ENCODE measurements around the gene SKIDA1. TPM values are rescaled to one million over a fixed set of nuclear protein-coding genes. Genes with fewer than 3 reads are reported as not detected.
"Not testable (repeated sequence)": the region's sequence is repeated elsewhere in the genome, so short reads cannot be mapped to it uniquely, and the experiment has no call there.

SKIDA1 gene
- total RNA-seq, 1 experiment from 2014 or later, result 0.40 TPM

DNA sequence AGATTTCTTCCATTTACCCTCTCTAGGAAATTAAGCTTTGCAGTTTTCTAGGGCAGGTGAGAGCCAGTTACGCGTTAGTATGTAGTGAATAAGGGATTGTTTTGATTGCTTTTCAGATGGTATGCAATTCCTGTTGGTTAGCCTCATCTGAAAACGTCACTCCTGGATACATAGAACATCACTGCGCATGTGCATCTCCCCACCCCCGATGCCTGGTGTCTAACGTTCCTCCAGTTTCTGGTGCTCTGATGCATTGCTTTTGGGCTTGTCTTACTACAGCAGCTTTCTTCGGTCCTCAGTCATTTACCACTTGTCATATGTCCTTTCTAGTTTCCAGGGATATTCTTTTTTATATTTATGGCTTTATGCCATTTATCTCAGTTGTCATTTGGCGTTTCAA, 31.0 kb upstream of the SKIDA1 start:
- DNase-seq, result no peak
- H3K27ac Mint-ChIP-seq (ENCODE audit: unreplicated experiment), result no peak overlapping the region
- no peaks in the 10 kb centered on the region for H3K9me3 Mint-ChIP-seq (ENCODE audit: low read depth, unreplicated experiment)
- CTCF ChIA-PET, result interaction anchor here (0.6 kb wide), 1 partner anchor 1552 kb away, joined by 7 read pairs; no protein-coding TSS in a partner anchor
- no peaks in the 10 kb centered on the region for H3K27me3 Mint-ChIP-seq (ENCODE audit: unreplicated experiment)
- H3K4me3 Mint-ChIP-seq (ENCODE audit: low read depth, unreplicated experiment), result no peak overlapping the region
- intact Hi-C loops (cut with micrococcal nuclease; ENCODE audit: unreplicated experiment), result no loop called here
- BruUV-seq (replicated peaks), result no TSS peak
- TF ChIP-seq, protein P1, sequence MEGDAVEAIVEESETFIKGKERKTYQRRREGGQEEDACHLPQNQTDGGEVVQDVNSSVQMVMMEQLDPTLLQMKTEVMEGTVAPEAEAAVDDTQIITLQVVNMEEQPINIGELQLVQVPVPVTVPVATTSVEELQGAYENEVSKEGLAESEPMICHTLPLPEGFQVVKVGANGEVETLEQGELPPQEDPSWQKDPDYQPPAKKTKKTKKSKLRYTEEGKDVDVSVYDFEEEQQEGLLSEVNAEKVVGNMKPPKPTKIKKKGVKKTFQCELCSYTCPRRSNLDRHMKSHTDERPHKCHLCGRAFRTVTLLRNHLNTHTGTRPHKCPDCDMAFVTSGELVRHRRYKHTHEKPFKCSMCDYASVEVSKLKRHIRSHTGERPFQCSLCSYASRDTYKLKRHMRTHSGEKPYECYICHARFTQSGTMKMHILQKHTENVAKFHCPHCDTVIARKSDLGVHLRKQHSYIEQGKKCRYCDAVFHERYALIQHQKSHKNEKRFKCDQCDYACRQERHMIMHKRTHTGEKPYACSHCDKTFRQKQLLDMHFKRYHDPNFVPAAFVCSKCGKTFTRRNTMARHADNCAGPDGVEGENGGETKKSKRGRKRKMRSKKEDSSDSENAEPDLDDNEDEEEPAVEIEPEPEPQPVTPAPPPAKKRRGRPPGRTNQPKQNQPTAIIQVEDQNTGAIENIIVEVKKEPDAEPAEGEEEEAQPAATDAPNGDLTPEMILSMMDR (IDR thresholded peaks at IDR 0.05; ENCODE audit: unreplicated experiment), result no peak
- H3K4me1 Mint-ChIP-seq (ENCODE audit: low read depth, unreplicated experiment), result no peaks in the 10 kb centered on the region
- H3K36me3 Mint-ChIP-seq (ENCODE audit: insufficient read depth, unreplicated experiment), result peaks cover 49% of the 10 kb centered on the region

DNA sequence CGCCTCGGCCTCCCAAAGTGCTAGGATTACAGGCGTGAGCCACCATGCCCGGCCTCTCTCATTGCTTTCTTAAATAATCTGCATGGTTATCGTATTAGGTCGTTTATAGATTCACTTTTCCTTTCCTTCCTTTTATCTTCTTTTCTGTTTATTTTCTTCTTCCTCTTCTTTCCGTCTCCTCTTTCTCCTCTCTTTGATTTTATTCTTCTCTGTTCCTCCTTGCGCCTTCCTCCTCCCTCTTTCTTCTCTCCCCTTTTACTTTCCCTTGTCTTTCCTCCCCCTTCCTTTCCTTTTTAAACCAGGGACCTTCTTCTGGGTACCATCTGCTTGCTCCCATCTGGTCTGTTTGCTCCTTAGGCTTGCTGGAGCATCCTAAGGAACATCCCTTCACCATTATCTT, 27.2 kb upstream of the SKIDA1 start:
- intact Hi-C loops (cut with micrococcal nuclease; ENCODE audit: unreplicated experiment), result no loop called here
- TF ChIP-seq, protein P1 (IDR thresholded peaks at IDR 0.05; ENCODE audit: unreplicated experiment), result no peak
- H3K9me3 Mint-ChIP-seq (ENCODE audit: low read depth, unreplicated experiment), result no peaks in the 10 kb centered on the region
- CTCF ChIA-PET, result no interaction called here
- BruUV-seq (replicated peaks), result no TSS peak
- DNase-seq, result no peak
- peaks cover 57% of the 10 kb centered on the region for H3K36me3 Mint-ChIP-seq (ENCODE audit: insufficient read depth, unreplicated experiment)
- H3K4me1 Mint-ChIP-seq (ENCODE audit: low read depth, unreplicated experiment), result no peaks in the 10 kb centered on the region
- H3K4me3 Mint-ChIP-seq (ENCODE audit: low read depth, unreplicated experiment), result no peak overlapping the region
- no peaks in the 10 kb centered on the region for H3K27me3 Mint-ChIP-seq (ENCODE audit: unreplicated experiment)
- H3K27ac Mint-ChIP-seq (ENCODE audit: unreplicated experiment), result no peak overlapping the region

DNA sequence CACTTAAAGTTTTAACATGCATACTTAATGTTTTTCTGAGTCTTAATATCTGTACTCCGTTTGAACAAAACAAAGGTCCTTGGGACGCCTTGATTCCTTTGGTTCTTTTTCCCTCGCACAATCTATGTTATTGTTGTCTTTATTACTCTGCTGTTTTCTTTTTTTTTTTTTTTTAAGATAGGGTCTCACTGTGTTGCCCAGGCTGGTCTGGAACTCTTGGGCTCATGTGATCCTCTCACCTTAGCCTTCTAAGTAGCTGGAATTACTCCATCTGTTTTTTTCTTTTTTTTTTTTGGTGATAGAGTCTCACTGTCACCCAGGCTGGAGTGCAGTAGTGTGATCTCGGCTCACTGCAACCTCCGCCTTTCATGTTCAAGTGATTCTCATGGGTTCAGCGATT, 21.8 kb upstream of the SKIDA1 start:
- no peak overlapping the region for H3K27ac Mint-ChIP-seq (ENCODE audit: unreplicated experiment)
- no peaks in the 10 kb centered on the region for H3K27me3 Mint-ChIP-seq (ENCODE audit: unreplicated experiment)
- TF ChIP-seq, protein P1 (IDR thresholded peaks at IDR 0.05; ENCODE audit: unreplicated experiment), result no peak
- intact Hi-C loops (cut with micrococcal nuclease; ENCODE audit: unreplicated experiment), result no loop called here
- no peaks in the 10 kb centered on the region for H3K4me1 Mint-ChIP-seq (ENCODE audit: low read depth, unreplicated experiment)
- CTCF ChIA-PET, result interaction anchor here (0.6 to 0.7 kb wide), 2 partner anchors 129 to 329 kb away, joined by 3 to 9 read pairs; no protein-coding TSS in a partner anchor
- H3K36me3 Mint-ChIP-seq (ENCODE audit: insufficient read depth, unreplicated experiment), result peaks cover 46% of the 10 kb centered on the region
- no peaks in the 10 kb centered on the region for H3K9me3 Mint-ChIP-seq (ENCODE audit: low read depth, unreplicated experiment)
- no peak for DNase-seq
- no TSS peak for BruUV-seq (replicated peaks)
- no peak overlapping the region for H3K4me3 Mint-ChIP-seq (ENCODE audit: low read depth, unreplicated experiment)

- H3K4me1 Mint-ChIP-seq (ENCODE audit: low read depth, unreplicated experiment); CTCF ChIA-PET; DNase-seq; H3K27ac Mint-ChIP-seq (ENCODE audit: unreplicated experiment); BruUV-seq (replicated peaks); H3K4me3 Mint-ChIP-seq (ENCODE audit: low read depth, unreplicated experiment); intact Hi-C loops (cut with micrococcal nuclease; ENCODE audit: unreplicated experiment); H3K27me3 Mint-ChIP-seq (ENCODE audit: unreplicated experiment); H3K9me3 Mint-ChIP-seq (ENCODE audit: low read depth, unreplicated experiment): not testable (repeated sequence)
- peaks cover 51% of the 10 kb centered on the region for H3K36me3 Mint-ChIP-seq (ENCODE audit: insufficient read depth, unreplicated experiment)
These were observed 15.2 kb upstream of the SKIDA1 start for GRCh38 chr10:21540701-21541100.

- peaks cover 64% of the 10 kb centered on the region for H3K36me3 Mint-ChIP-seq (ENCODE audit: insufficient read depth, unreplicated experiment)
- intact Hi-C loops (cut with micrococcal nuclease; ENCODE audit: unreplicated experiment), result no loop called here
These were observed 11.4 kb upstream of the SKIDA1 start for GRCh38 chr10:21536874-21537273.

DNA sequence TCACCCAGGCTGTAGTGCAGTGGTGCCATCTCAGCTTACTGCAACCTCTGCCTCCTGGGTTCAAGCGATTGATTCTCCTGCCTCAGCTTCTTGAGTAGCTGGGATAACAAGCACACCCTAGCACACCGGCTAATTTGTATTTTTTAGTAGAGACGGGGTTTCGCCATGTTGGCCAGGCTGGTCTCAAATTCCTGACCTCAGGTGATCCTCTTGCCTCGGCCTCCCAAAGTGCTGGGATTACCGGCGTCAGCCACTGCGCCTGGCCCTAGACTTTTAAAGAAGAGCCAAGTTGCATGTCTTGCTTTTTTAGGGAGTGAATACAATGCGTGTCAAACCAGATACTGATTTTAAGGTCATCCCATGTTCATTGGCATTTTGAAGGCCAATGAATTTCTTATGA, 10.5 kb upstream of the SKIDA1 start:
- H3K27me3 Mint-ChIP-seq (ENCODE audit: unreplicated experiment); CTCF ChIA-PET; intact Hi-C loops (cut with micrococcal nuclease; ENCODE audit: unreplicated experiment); H3K4me1 Mint-ChIP-seq (ENCODE audit: low read depth, unreplicated experiment); H3K9me3 Mint-ChIP-seq (ENCODE audit: low read depth, unreplicated experiment); H3K27ac Mint-ChIP-seq (ENCODE audit: unreplicated experiment); DNase-seq: not testable (repeated sequence)
- H3K36me3 Mint-ChIP-seq (ENCODE audit: insufficient read depth, unreplicated experiment), result peaks cover 56% of the 10 kb centered on the region
- BruUV-seq (replicated peaks), result TSS peak; percentile 24
- peak overlapping the region; percentile 87 for H3K4me3 Mint-ChIP-seq (ENCODE audit: low read depth, unreplicated experiment)

More at GRCh38 chr10:21536874-21537273, 11.4 kb upstream of the SKIDA1 start:
- DNase-seq, result no peak
- Mint-ChIP-seq H3K27me3 (ENCODE audit: unreplicated experiment) (no peaks in the 10 kb centered on the region), H3K4me3 (ENCODE audit: low read depth, unreplicated experiment) (no peak overlapping the region), H3K9me3 (ENCODE audit: low read depth, unreplicated experiment) (no peaks in the 10 kb centered on the region), H3K4me1 (ENCODE audit: low read depth, unreplicated experiment) (no peaks in the 10 kb centered on the region), H3K27ac (ENCODE audit: unreplicated experiment) (no peak overlapping the region)
- CTCF ChIA-PET, result no interaction called here
- TF ChIP-seq, protein P1 (IDR thresholded peaks at IDR 0.05; ENCODE audit: unreplicated experiment), result no peak
- BruUV-seq (replicated peaks), result no TSS peak

Measured in Calu3 (cell line).